K562 (cell line): ENCODE measurements around the gene PAN2. TPM values are rescaled to one million over a fixed set of nuclear protein-coding genes. Genes with fewer than 3 reads are reported as not detected.

Experiments
- CCNT2 ChIP-seq: IDR thresholded peaks from 2 replicates; pipeline ENCODE4 v1.6.1; 2011; ENCODE audit warnings: borderline replicate concordance, low read depth, mild to moderate bottlenecking, moderate library complexity, mixed read lengths, low read length; ENCODE audit not compliant: insufficient read length; ENCODE audit errors: extremely low read depth
- CREB5 ChIP-seq: fragments of 250-450 bp; sonication (Bioruptor Pico); IDR thresholded peaks from 2 replicates; pipeline ENCODE4 v1.5.0; 2020; ENCODE audit warnings: mild to moderate bottlenecking
- EGR1 ChIP-seq: fragments of 450-650 bp; conservative IDR thresholded peaks from 2 replicates; pipeline ENCODE4 v1.6.1; 2017; ENCODE audit warnings: mild to moderate bottlenecking
- ETS2 ChIP-seq: IDR thresholded peaks from 2 replicates; pipeline ENCODE4 v1.6.1; 2016; ENCODE audit warnings: borderline replicate concordance, missing genetic modification characterization, mild to moderate bottlenecking, moderate library complexity, missing compliant biosample characterization; ENCODE audit not compliant: poor library complexity, severe bottlenecking
- ETV5 ChIP-seq: sonication (generic); formaldehyde crosslinking; IDR thresholded peaks from 2 replicates; pipeline ENCODE4 v1.4.0; 2020; ENCODE audit warnings: low read depth, mild to moderate bottlenecking, missing genetic modification reagents
- FOS ChIP-seq: IDR thresholded peaks from 3 replicates; pipeline ENCODE4 v1.6.1; 2011; ENCODE audit not compliant: insufficient read length; ENCODE audit errors: extremely low read depth
- GABPA ChIP-seq: fragments of 200-800 bp; sonication (Bioruptor generic); conservative IDR thresholded peaks from 2 replicates; pipeline ENCODE4 v1.6.1; 2016; ENCODE audit warnings: low read depth, missing genetic modification characterization, missing compliant biosample characterization
- GTF3C2 ChIP-seq: IDR thresholded peaks from 3 replicates; pipeline ENCODE4 v1.6.1; 2011; ENCODE audit warnings: borderline replicate concordance, mild to moderate bottlenecking, moderate library complexity; ENCODE audit not compliant: insufficient read length; ENCODE audit errors: extremely low read depth
- ID3 ChIP-seq, 2 experiments: fragments of 250-450 bp in 1 of 2; fragments of 450-650 bp in 1 of 2; sonication (Bioruptor Pico) in 1 of 2; IDR thresholded peaks; 2 replicates each; pipeline versions ENCODE4 v1.6.1 to v1.8.0; 2016 to 2021; ENCODE audit warnings: mild to moderate bottlenecking in 2 of 2, moderate library complexity in 2 of 2, missing compliant biosample characterization in 1 of 2, missing genetic modification characterization in 1 of 2
- LEF1 ChIP-seq: fragments of 450-650 bp; IDR thresholded peaks from 2 replicates; pipeline ENCODE4 v1.6.1; 2016; ENCODE audit warnings: mild to moderate bottlenecking
- NCOA2 ChIP-seq, 2 experiments: fragments of 450-650 bp; IDR thresholded peaks; 2 replicates each; pipeline ENCODE4 v1.6.1; 2018; ENCODE audit warnings: mild to moderate bottlenecking in 2 of 2, moderate library complexity in 1 of 2; ENCODE audit not compliant: partially characterized antibody in 2 of 2
- PHB ChIP-seq: fragments of 250-450 bp; sonication (Bioruptor Pico); IDR thresholded peaks from 2 replicates; pipeline ENCODE4 v1.5.0; 2021
- POLR2H ChIP-seq: IDR thresholded peaks from 2 replicates; pipeline ENCODE4 v1.6.1; 2016; ENCODE audit warnings: missing genetic modification characterization, low read depth, mild to moderate bottlenecking, control low read depth, missing compliant biosample characterization, moderate library complexity
- PREB ChIP-seq: sonication (generic); formaldehyde crosslinking; IDR thresholded peaks from 2 replicates; pipeline ENCODE4 v1.8.1; 2023; ENCODE audit warnings: mild to moderate bottlenecking, missing genetic modification reagents
- PURB ChIP-seq: sonication (generic); formaldehyde crosslinking; IDR thresholded peaks from 2 replicates; pipeline ENCODE4 v1.9.0; 2021; ENCODE audit warnings: low read depth, mild to moderate bottlenecking, missing genetic modification reagents
- RUNX1 ChIP-seq: sonication (generic); IDR thresholded peaks from 2 replicates; pipeline ENCODE4 v1.6.1; 2016; ENCODE audit warnings: antibody characterized with exemption, low read depth
- SRF ChIP-seq, 2 experiments: fragments of 250-450, 450-650 bp in 1 of 2; sonication (Bioruptor Pico) in 1 of 2; sonication (generic) in 1 of 2; formaldehyde crosslinking; IDR thresholded peaks; 2 replicates each; pipeline versions ENCODE4 v1.5.0 to v1.5.1; 2020 to 2022; ENCODE audit warnings: mild to moderate bottlenecking in 1 of 2, missing genetic modification reagents in 1 of 2
- TAF15 ChIP-seq: fragments of 200-400 bp; formaldehyde crosslinking; IDR thresholded peaks from 2 replicates; pipeline ENCODE4 v1.6.1; 2017; ENCODE audit warnings: mild to moderate bottlenecking, low read depth, low read length, moderate library complexity
- XRCC4 ChIP-seq: IDR thresholded peaks from one replicate; pipeline ENCODE4 v1.6.1; 2011; ENCODE audit not compliant: insufficient read depth, insufficient read length; ENCODE audit errors: extremely low read depth
- ZC3H11A ChIP-seq: IDR thresholded peaks from 2 replicates; pipeline ENCODE4 v1.6.1; 2012; ENCODE audit warnings: low read depth, low read length, improper control_type of control experiment
- ZNF124 ChIP-seq: sonication (generic); formaldehyde crosslinking; IDR thresholded peaks from 2 replicates; pipeline ENCODE4 v1.8.1; 2022; ENCODE audit warnings: missing genetic modification reagents
- polyA plus RNA-seq, 8 experiments: library from polyadenylated mRNA; depleted of rRNA in 4 of 8; stranded (reverse) in 5 of 8; unstranded in 3 of 8; fragments of >200 nt; fragmentation: Nextera tagmentation in 2 of 8; fragmentation: Illumina TruSeq in 1 of 8; extraction: Ambion mirVana in 2 of 8; extraction: Trizol in 1 of 8; gene quantifications; 2 replicates each; pipeline versions ENCODE4 v1.2.1 to v1.2.3, GENCODE V29; 2011 to 2014; ENCODE audit warnings: inconsistent platforms in 1 of 8, missing spikeins in 1 of 8
- total RNA-seq, 7 experiments: library from RNA; depleted of rRNA in 6 of 7; stranded (reverse); fragments of >200 nt in 6 of 7; fragmentation: Illumina TruSeq in 2 of 7; extraction: Trizol in 2 of 7; gene quantifications; 2 replicates each; pipeline versions ENCODE4 v1.2.1 to v1.2.3, GENCODE V29; 2011 to 2021; ENCODE audit warnings: low replicate concordance in 1 of 7

PAN2 gene
- total and polyA plus RNA-seq, 9 of the 15 experiments (the other 6 are each of a cell fraction or from before 2014, with no cell fraction given): 15.0 to 66.1 (median 25.9) TPM

GRCh38 chr12:56299853-56300643 is 33.8 kb downstream of the PAN2 start, which contains the start of gene CS (continued):
- TF ChIP-seq ETV5 (CRISPR knock-in tag) (peak; percentile 75), TAF15 (no peak), CCNT2 (peak; percentile 57), POLR2H (tag) (peak; percentile 77), PURB (no peak), SRF (CRISPR knock-in tag; IDR thresholded peaks at IDR 0.05) (peak in 1 of 2 experiments; percentile 84; a peak in 2 of 4 replicates), ETS2 (tag) (no peak), EGR1 (peak; percentile 46), RUNX1 (0 out of 2 replicates have a peak, but pooled peaks have one; percentile 66), PHB (CRISPR knock-in tag) (no peak), PREB (CRISPR knock-in tag) (0 out of 2 replicates have a peak, but pooled peaks have one; percentile 76), ID3 (CRISPR knock-in tag; IDR thresholded peaks at IDR 0.05) (no peak), ID3 (tag; IDR thresholded peaks at IDR 0.05) (no peak), CREB5 (CRISPR knock-in tag) (0 out of 2 replicates have a peak, but pooled peaks have one; percentile 13), XRCC4 (no peak), LEF1 (peak; percentile 20; the same call in 1 of the 2 replicates), FOS (peak; percentile 65), GABPA (tag) (peak; percentile 84), ZC3H11A (no peak), NCOA2 (IDR thresholded peaks at IDR 0.05; ENCODE audit: partially characterized antibody in 2 of 2) (peak in 1 of 2 experiments; percentile 50), GTF3C2 (no peak), ZNF124 (CRISPR knock-in tag) (no peak)
